HepG2 (cell line): ENCODE results near the gene TMIGD2. TPM values are rescaled to one million over a fixed set of nuclear protein-coding genes. Genes with fewer than 3 reads are reported as not detected.

Source experiments
- ASH2L ChIP-seq: fragments of 300-600, 200-600 bp; sonication (generic); IDR thresholded peaks from 2 replicates; pipeline ENCODE4 v1.7.0; 2017; ENCODE audit warnings: low read depth, mild to moderate bottlenecking, moderate library complexity, mixed read lengths, low read length; ENCODE audit not compliant: insufficient read length
- HMG20B ChIP-seq: conservative IDR thresholded peaks from 2 replicates; pipeline ENCODE4 v1.6.1; 2016; ENCODE audit warnings: missing genetic modification reagents, missing compliant biosample characterization
- IKZF5 ChIP-seq: IDR thresholded peaks from 2 replicates; pipeline ENCODE4 v1.6.1; 2018; ENCODE audit warnings: missing genetic modification reagents, mild to moderate bottlenecking, missing compliant biosample characterization
- KDM5A ChIP-seq: fragments of 200-600 bp; sonication (generic); IDR thresholded peaks from 2 replicates; pipeline ENCODE4 v1.7.0; 2018; ENCODE audit warnings: antibody characterized with exemption, mild to moderate bottlenecking, low read length, borderline replicate concordance
- MYNN ChIP-seq: sonication (generic); formaldehyde crosslinking; IDR thresholded peaks from 2 replicates; pipeline ENCODE4 v1.4.0; 2020; ENCODE audit warnings: mild to moderate bottlenecking, low read depth, missing genetic modification reagents
- NCOA1 ChIP-seq: sonication (generic); formaldehyde crosslinking; IDR thresholded peaks from 2 replicates; pipeline ENCODE4 v1.9.0; 2021; ENCODE audit warnings: missing genetic modification reagents
- NFATC3 ChIP-seq: sonication (generic); formaldehyde crosslinking; IDR thresholded peaks from 2 replicates; pipeline ENCODE4 v1.5.1; 2020; ENCODE audit warnings: mild to moderate bottlenecking, missing genetic modification reagents
- PCBP1 ChIP-seq: fragments of 200-400 bp; formaldehyde crosslinking; IDR thresholded peaks from 2 replicates; pipeline ENCODE4 v1.6.1; 2017; ENCODE audit warnings: mild to moderate bottlenecking, low read depth, low read length, borderline replicate concordance
- ZFP90 ChIP-seq: sonication (generic); formaldehyde crosslinking; IDR thresholded peaks from 2 replicates; pipeline ENCODE4 v1.8.0; 2022; ENCODE audit warnings: missing genetic modification reagents, mild to moderate bottlenecking, inconsistent platforms, borderline replicate concordance
- ZNF350 ChIP-seq: sonication (generic); formaldehyde crosslinking; IDR thresholded peaks from 2 replicates; pipeline ENCODE4 v1.4.0; 2020; ENCODE audit warnings: mild to moderate bottlenecking, low read depth, missing genetic modification reagents, borderline replicate concordance
- ZNF777 ChIP-seq: sonication (generic); formaldehyde crosslinking; IDR thresholded peaks from 2 replicates; pipeline ENCODE4 v1.4.0; 2020; ENCODE audit warnings: missing genetic modification reagents
- polyA plus RNA-seq, 8 experiments: library from polyadenylated mRNA; depleted of rRNA in 3 of 8; stranded (reverse) in 7 of 8; unstranded in 1 of 8; fragments of >200 nt; fragmentation: Illumina TruSeq in 4 of 8; extraction: Trizol in 4 of 8; gene quantifications; 2 replicates each; pipeline versions ENCODE4 v1.2.1 to v1.2.3, GENCODE V29; 2011 to 2016; ENCODE audit warnings: low read depth in 4 of 8, missing spikeins in 1 of 8, mixed read lengths in 1 of 8; ENCODE audit not compliant: insufficient read depth in 1 of 8
- total RNA-seq, 5 experiments: library from RNA; depleted of rRNA; stranded (reverse); fragments of >200 nt; fragmentation: Illumina TruSeq; extraction: Trizol; gene quantifications; 2 replicates each; pipeline ENCODE4 v1.2.3, GENCODE V29; 2016; ENCODE audit warnings: low read depth in 1 of 5
- TF ChIP-seq, protein P1 (sequence below): sonication (generic); formaldehyde crosslinking; IDR thresholded peaks from 2 replicates; pipeline ENCODE4 v1.4.0; 2020; ENCODE audit warnings: low read depth, missing genetic modification reagents
- TF ChIP-seq, protein P2 (sequence below): sonication (generic); formaldehyde crosslinking; IDR thresholded peaks from 2 replicates; pipeline ENCODE4 v1.8.1; 2022; ENCODE audit warnings: low read depth, mild to moderate bottlenecking, missing genetic modification reagents
- TF ChIP-seq, protein P3 (sequence below): sonication (generic); formaldehyde crosslinking; IDR thresholded peaks from 2 replicates; pipeline ENCODE4 v1.8.1; 2023; ENCODE audit warnings: mild to moderate bottlenecking, moderate library complexity, missing genetic modification reagents
- TF ChIP-seq, protein P4 (sequence below): sonication (generic); formaldehyde crosslinking; IDR thresholded peaks from 2 replicates; pipeline ENCODE4 v1.8.0; 2022; ENCODE audit warnings: mild to moderate bottlenecking, missing genetic modification reagents

TMIGD2 gene
- total and polyA plus RNA-seq, 2 of the 13 experiments (the other 11 are each of a cell fraction or from before 2014, with no cell fraction given) = 0.11 to 1.0 TPM

- TF ChIP-seq, protein P1, sequence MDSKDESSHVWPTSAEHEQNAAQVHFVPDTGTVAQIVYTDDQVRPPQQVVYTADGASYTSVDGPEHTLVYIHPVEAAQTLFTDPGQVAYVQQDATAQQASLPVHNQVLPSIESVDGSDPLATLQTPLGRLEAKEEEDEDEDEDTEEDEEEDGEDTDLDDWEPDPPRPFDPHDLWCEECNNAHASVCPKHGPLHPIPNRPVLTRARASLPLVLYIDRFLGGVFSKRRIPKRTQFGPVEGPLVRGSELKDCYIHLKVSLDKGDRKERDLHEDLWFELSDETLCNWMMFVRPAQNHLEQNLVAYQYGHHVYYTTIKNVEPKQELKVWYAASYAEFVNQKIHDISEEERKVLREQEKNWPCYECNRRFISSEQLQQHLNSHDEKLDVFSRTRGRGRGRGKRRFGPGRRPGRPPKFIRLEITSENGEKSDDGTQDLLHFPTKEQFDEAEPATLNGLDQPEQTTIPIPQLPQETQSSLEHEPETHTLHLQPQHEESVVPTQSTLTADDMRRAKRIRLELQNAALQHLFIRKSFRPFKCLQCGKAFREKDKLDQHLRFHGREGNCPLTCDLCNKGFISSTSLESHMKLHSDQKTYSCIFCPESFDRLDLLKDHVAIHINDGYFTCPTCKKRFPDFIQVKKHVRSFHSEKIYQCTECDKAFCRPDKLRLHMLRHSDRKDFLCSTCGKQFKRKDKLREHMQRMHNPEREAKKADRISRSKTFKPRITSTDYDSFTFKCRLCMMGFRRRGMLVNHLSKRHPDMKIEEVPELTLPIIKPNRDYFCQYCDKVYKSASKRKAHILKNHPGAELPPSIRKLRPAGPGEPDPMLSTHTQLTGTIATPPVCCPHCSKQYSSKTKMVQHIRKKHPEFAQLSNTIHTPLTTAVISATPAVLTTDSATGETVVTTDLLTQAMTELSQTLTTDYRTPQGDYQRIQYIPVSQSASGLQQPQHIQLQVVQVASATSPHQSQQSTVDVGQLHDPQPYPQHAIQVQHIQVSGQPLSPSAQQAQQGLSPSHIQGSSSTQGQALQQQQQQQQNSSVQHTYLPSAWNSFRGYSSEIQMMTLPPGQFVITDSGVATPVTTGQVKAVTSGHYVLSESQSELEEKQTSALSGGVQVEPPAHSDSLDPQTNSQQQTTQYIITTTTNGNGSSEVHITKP (CRISPR knock-in tag) = peak; percentile 79
- TF ChIP-seq ZFP90 (CRISPR knock-in tag) = 0 out of 2 replicates have a peak, but pooled peaks have one; percentile 56
- TF ChIP-seq MYNN = no peak
- no peak for TF ChIP-seq KDM5A
- TF ChIP-seq NCOA1 = no peak
- peak; percentile 65; the same call in 1 of the 2 replicates for TF ChIP-seq ZNF350 (CRISPR knock-in tag)
- no peak for TF ChIP-seq NFATC3
- TF ChIP-seq ZNF777 (CRISPR knock-in tag) = peak; percentile 11; the same call in 1 of the 2 replicates
- 0 out of 2 replicates have a peak, but pooled peaks have one; percentile 47 for TF ChIP-seq PCBP1
- TF ChIP-seq ASH2L = no peak
- peak; percentile 56; the same call in 1 of the 2 replicates for TF ChIP-seq HMG20B (CRISPR knock-in tag)
- TF ChIP-seq, protein P2, sequence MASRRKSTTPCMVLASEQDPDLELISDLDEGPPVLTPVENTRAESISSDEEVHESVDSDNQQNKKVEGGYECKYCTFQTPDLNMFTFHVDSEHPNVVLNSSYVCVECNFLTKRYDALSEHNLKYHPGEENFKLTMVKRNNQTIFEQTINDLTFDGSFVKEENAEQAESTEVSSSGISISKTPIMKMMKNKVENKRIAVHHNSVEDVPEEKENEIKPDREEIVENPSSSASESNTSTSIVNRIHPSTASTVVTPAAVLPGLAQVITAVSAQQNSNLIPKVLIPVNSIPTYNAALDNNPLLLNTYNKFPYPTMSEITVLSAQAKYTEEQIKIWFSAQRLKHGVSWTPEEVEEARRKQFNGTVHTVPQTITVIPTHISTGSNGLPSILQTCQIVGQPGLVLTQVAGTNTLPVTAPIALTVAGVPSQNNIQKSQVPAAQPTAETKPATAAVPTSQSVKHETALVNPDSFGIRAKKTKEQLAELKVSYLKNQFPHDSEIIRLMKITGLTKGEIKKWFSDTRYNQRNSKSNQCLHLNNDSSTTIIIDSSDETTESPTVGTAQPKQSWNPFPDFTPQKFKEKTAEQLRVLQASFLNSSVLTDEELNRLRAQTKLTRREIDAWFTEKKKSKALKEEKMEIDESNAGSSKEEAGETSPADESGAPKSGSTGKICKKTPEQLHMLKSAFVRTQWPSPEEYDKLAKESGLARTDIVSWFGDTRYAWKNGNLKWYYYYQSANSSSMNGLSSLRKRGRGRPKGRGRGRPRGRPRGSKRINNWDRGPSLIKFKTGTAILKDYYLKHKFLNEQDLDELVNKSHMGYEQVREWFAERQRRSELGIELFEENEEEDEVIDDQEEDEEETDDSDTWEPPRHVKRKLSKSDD (CRISPR knock-in tag) = peak; percentile 56; the same call in 1 of the 2 replicates
- TF ChIP-seq IKZF5 = peak; percentile 79; the same call in 1 of the 2 replicates
- TF ChIP-seq, protein P3, sequence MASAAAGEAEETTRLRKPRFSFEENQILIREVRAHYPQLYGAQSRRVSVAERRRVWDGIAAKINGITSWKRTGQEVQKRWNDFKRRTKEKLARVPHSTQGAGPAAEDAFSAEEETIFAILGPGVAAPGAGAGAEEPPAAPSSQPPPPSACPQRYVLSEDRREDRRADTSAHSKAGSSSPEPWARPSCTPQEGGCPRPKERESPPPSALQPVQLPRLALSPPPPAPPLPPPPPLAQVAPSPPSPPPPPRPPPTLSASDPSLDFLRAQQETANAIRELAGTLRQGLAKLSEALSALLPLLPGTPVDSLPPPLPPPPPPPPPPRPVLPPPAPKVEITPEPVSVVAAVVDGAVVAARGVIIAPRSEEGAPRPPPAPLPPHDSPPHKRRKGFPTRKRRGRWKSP (CRISPR knock-in tag) = peak; percentile 43; the same call in 1 of the 2 replicates
- TF ChIP-seq, protein P4, sequence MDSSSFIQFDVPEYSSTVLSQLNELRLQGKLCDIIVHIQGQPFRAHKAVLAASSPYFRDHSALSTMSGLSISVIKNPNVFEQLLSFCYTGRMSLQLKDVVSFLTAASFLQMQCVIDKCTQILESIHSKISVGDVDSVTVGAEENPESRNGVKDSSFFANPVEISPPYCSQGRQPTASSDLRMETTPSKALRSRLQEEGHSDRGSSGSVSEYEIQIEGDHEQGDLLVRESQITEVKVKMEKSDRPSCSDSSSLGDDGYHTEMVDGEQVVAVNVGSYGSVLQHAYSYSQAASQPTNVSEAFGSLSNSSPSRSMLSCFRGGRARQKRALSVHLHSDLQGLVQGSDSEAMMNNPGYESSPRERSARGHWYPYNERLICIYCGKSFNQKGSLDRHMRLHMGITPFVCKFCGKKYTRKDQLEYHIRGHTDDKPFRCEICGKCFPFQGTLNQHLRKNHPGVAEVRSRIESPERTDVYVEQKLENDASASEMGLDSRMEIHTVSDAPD (CRISPR knock-in tag) = no peak
These were observed 40.6 kb upstream of the TMIGD2 start (continued) for GRCh38 chr19:4342615-4343369.
